Measurements from ENCODE around the gene OR7A5.
A peak's percentile ranks its signal among the peaks of the same experiment; 100 is the strongest.
"Not testable (repeated sequence)": the region's sequence is repeated elsewhere in the genome, so short reads cannot be mapped to it uniquely, and the experiment has no call there.

Gene OR7A5

DNA sequence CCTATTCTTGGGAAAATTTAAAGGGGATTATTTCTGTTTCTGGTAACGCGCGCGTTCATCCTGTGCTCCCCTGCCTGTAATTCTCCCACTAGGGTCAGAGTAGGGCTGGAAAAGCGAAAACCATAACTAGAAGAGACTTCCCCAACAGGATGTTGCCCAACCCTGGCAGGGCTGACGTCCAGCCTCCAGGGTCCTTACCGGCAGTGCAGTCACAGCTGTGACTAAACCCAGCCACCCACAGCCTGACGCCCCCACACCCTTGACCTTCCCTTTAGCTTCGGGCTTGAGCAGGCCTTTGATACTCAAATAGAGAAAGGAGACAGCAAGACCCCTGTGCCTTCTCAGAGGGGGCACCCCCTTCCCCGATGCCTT is 50.3 kb downstream of the OR7A5 start:
- peak; percentile 97 to 99 (median 98) for DNase-seq

DNA sequence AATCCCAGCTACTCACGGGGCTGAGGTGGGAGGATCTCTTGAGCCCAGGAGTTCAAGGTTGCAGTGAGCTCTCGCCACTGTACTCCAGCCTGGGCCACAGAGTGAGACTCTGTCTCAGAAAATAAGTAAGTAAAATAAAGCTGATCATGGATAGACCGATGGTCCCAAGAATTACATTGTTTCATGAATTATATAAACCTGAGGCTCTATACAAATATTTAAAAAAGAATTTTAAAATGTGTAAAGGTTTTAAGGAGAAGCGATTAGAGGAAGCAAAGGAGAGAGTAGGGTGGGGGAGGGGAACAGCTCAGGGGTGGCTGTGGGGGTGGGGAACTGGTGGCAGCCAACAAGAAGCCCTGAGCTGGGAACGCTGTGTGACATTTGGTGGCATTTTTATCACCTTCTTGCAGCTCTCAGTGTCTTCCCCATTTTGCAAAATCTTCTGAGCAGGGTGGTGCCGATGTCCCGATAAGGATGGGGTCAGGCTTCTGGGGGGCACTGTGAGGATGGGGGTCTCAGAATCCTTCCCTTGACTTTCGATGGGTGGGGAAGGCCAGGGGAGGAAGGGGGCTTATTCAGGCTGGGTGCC is 51.5 kb downstream of the OR7A5 start:
- peak in 2 of 3 donors; percentile 42 to 53 for DNase-seq

DNA sequence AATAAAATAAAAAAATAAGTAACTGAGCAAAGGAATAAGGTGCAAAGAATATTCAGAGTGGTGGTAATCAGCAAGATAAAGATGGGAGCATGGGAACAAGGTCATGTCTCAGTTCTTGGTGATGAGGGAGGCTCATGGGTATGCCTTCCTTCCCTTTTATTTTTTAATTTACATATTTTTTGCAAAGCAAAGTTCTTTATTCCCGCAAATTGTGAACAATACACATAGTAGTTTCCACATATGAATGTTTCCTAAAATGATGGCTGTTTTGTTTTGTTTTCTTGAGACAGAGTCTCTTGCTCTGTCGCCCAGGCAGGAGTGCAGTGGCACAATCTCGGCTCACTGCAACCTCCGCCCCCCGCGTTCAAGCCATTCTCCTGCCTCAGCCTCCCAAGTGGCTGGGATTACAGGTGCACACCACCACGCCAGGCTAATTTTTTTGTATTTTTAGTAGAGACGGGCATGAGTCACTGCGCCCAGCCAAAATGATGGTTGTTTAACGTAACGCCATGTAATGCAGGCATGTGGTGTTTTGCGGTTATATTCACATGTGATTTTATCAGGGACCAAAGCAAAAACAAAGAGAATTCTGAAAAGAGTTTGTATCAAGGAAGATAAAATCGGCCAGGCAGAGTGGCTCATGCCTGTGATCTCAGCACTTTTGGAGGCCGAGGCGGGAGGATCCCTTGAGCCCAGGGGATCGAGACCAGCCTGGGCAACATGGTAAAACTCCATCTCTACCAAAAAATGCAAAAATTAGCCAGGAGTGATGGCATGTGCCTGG is 52.2 kb downstream of the OR7A5 start:
- peak in 2 of 3 donors; percentile 47 to 84 for DNase-seq

DNA sequence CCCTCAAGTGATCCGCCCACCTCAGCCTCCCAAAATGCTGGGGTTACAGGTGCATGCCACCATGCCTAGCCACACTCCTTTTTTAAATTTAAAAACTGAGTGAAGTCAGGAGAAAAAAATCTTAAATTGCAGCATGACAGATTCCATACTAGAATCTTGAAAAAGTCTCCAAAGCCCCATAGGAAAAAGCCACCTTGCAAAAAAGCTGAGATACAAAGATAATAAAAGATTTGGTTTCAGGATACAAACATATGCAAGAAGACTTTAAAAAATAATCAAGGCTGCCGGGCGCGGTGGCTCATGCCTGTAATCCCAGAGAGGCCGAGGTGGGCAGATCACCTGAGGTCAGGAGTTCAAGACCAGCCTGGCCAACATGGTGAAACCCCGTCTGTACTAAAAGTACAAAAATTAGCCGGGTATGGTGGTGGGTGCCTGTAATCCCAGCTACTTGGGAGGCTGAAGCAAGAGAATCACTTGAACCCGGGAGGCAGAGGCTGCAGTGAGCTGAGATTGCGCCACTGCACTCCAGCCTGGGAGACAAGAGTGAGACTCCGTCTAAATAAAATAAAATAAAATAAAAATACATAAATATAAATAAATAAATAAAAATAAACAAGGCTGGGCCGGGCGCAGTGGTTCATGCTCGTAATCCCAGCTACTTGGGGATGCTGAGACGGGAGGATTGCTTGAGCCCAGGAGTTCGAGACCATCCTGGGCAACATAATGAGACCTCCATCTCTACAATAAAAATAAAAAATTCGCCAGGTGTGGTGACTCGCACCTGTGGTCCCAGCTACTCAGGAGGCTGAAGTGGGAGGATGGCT is 53.1 kb downstream of the OR7A5 start:
- DNase-seq = not testable (repeated sequence)

DNA sequence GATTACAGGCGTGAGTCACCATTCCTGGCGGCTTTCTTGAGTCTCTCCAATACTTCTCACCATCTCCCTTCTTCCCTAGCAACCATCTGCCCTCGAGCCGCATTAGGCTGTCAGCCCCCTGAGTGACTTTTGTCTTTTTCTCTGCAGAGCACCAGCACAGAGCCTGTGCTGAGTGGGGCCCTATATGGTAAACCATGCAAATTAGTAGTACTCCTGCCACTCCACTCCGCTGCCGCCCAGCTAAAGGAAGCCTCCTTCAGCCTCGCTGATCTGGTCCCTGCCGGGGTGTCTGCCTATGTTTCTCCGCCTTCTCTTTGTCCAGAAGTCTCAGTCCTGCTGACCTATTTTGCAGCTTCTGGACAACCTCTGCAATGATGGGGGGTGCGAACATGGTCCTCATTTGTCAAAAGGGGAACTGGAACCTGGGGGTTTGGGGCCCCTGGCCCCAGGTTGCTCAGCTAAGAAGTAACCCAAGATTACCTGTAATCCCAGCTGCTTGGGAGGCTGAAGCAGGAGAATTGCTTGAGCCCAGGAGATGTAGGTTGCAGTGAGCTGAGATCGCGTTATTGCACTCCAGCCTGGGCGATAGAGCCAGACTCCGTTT is 54.3 kb downstream of the OR7A5 start:
- DNase-seq = not testable (repeated sequence)

DNA sequence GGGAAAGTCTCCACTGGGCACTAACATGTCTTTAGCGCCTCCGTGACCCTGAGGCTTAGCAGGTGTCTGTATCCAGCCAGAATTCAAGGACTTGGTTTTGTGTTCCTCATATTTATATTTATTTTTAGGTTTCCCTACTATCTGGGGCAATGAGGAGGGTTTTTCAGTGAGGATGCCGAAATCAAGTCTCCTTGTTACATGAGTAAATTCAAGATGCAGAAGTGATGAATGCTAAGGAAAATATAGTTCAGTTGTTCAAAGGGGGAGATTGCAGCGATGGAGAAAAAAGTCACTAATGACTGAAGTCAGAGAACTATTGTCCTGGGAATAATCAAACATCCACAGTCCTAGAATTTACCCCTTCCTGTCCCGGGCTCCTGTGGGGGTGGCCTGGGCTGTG is 55.8 kb downstream of the OR7A5 start:
- DNase-seq = peak; percentile 37 to 50 (median 41)

DNA sequence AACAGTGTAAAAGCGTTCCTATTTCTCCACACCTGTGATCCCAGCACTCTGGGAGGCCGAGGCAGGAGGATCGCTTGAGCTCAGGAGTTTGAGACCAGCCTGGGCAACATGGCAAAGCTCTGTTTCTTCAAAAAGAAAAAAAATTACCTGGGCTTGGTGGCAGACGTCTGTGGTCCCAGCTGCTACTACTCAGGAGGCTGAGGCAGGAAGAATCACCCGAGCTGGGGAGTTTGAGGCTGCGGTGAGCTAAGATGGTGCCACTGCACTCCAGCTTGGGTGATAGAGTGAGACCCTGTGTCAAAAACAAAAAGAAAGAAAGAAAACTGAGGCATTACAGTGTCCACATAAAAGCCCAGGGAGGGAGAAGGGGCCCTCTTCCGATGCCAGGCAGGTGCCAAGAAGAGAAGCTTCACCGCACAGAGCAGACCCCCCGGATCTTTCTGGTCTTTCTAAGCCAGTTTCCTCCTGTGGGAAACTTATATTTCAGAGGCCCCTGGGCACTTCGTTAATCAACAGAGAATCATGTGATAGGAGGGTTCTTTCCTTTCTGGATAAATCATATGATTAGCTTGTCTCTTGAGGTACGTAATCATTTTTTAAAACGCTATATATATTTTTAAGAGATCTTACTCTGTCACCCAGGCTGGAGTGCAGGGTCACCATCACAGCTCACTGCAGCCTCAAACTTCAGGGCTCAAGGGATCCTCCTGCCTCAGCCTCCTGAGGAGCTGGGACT is 56.7 kb downstream of the OR7A5 start, which contains the start of gene ADGRE2:
Gene ADGRE2, minus strand, starts transcription at position 451 of the 736 bp plus-strand sequence. CDS start 1,804 bp downstream, outside the sequence.
- peak; percentile 54 to 76 (median 55) for DNase-seq

DNA sequence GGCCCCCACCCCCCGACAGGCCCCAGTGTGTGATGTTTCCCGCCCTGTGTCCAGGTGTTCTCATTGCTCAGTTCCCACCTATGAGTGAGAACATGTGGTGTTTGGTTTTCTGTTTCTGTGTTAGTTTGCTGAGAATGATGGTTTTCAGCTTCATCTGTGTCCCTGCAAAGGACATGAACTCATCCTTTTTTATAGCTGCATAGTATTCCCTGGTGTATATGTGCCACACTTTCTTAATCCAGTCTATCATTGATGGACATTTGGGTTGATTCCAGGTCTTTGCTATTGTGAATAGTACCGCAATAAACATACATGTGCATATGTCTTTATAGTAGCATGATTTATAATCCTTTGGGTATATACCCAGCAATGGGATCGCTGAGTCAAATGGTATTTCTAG is 57.3 kb downstream of the OR7A5 start:
- DNase-seq = not testable (repeated sequence)
